Psoas muscle (tissue), 8 donors: ENCODE data around the gene XRCC5. TPM values are rescaled to one million over a fixed set of nuclear protein-coding genes. Genes with fewer than 3 reads are reported as not detected.

Experiments used
- ATAC-seq, 4 donors: fragments of 200-7000 bp; cut with Tn5 transposase; one replicate each; pipeline ENCODE4 v1.9.1; 2020; ENCODE audit warnings: moderate library complexity in 3 of 4, mild to moderate bottlenecking in 2 of 4
- DNase-seq, 2 donors: peaks; one replicate each; pipeline ENCODE4 v3.0.0-alpha.2; 2020
- H3K27ac ChIP-seq: fragments of 200-600 bp; one replicate; pipeline ENCODE4 v1.8.0; 2022
- H3K27me3 ChIP-seq, 3 donors: fragments of 200-600 bp in 1 of 3; one replicate each; pipeline versions ENCODE4 v1.6.1 to v1.8.0; 2013 to 2022; ENCODE audit warnings: low read length in 2 of 3, mild to moderate bottlenecking in 2 of 3, moderate library complexity in 1 of 3; ENCODE audit not compliant: insufficient read depth in 3 of 3
- H3K36me3 ChIP-seq, 2 donors: fragments of 200-600 bp in 1 of 2; one replicate each; pipeline versions ENCODE4 v1.6.1 to v1.8.0; 2013 to 2022; ENCODE audit warnings: low read depth in 1 of 2, mild to moderate bottlenecking in 1 of 2, moderate library complexity in 1 of 2; ENCODE audit not compliant: insufficient read depth in 1 of 2
- H3K4me1 ChIP-seq: fragments of 200-600 bp; one replicate; pipeline ENCODE4 v1.8.0; 2022
- H3K4me3 ChIP-seq: fragments of 200-600 bp; one replicate; pipeline ENCODE4 v1.8.0; 2022; ENCODE audit warnings: mild to moderate bottlenecking
- H3K9me3 ChIP-seq: fragments of 200-600 bp; one replicate; pipeline ENCODE4 v1.8.0; 2022
- CTCF ChIP-seq: fragments of 200-600 bp; IDR thresholded peaks from one replicate; pipeline ENCODE4 v1.8.0; 2022; ENCODE audit warnings: antibody characterized with exemption
- WGBS, 3 donors: extraction: QIAGEN DNeasy Blood & Tissue Kit; methylation state at CpG; one replicate each; pipeline versions ENCODE4 v1.1.6 to v1.1.7; 2013; 5-methylcytosine and 5-hydroxymethylcytosine counted together
- intact Hi-C, 2 donors: fragments of 100-400 bp; cut with DNase I; formaldehyde crosslinking; loops; one replicate each; pipeline versions ENCODE4 v1.11.0 to v1.14.2; 2022
- polyA plus RNA-seq, 3 donors: library from polyadenylated mRNA; stranded (reverse); fragments of 200-250 nt; gene quantifications; one replicate each; pipeline ENCODE4 v1.2.3, GENCODE V29; 2013
- total RNA-seq, 4 donors: library from RNA; stranded (reverse); fragmentation: NEBNext Ultra II Directional in 2 of 4; extraction: Animal tissue kit (Norgen Biotek cat#: 25700) in 2 of 4; gene quantifications; one replicate each; pipeline versions ENCODE4 v1.2.1 to v1.2.4, GENCODE V29; 2021 to 2023
- donor health status: healthy with polysubstance abuse.
- donor health status: DM: no; HTN: no; CAD: no; lungs with moderate emphysema.
- donor health status: Bipolar disorder and iron deficiency.
- donor health status: healthy.
- donor health status: DM: yes; HTN: yes; CAD: no.
- donor health status: DM: no; HTN: no; CAD: no.
- donor health status: DM: no; HTN: no; CAD: no.
- donor health status: DM: yes; HTN: yes; CAD: no.

The XRCC5 gene
- total and polyA plus RNA-seq, 7 donors, result 75.3 to 173 (median 140) TPM

DNA sequence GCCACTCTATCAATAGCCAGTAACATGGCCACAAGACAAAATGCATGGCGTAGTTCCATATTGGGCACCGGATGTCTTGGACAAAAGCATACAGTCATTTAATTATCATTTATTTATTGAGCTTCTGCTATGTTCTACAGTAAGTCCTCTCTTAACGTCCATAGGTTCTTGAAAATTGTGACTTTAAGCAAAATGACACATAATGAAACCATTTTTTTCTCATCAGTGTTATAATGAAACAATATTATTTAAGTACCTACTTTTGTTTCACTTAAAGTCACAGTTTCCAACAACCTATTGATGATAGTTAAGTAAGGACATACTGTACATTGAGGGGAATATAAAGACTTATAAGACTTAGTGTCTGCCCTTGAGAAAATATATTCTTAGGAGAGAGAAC is 84.9 kb downstream of the XRCC5 start:
- DNase-seq, result no peak
- Histone ChIP-seq H3K4me1 (peaks cover 4% of the 10 kb centered on the region), H3K4me3 (no peak overlapping the region), H3K27ac (no peak overlapping the region), H3K27me3 (no peaks in the 10 kb centered on the region), H3K36me3 (peaks cover 21 to 90% of the 10 kb centered on the region in 2 donors), H3K9me3 (no peaks in the 10 kb centered on the region)
- TF ChIP-seq CTCF, result no peak
- ATAC-seq, result no peak
- WGBS, 3 donors, result 89 to 96% (median 95%) methylated on average over 3 of the region's 3 CpGs
- intact Hi-C loops, result no loop called here

DNA sequence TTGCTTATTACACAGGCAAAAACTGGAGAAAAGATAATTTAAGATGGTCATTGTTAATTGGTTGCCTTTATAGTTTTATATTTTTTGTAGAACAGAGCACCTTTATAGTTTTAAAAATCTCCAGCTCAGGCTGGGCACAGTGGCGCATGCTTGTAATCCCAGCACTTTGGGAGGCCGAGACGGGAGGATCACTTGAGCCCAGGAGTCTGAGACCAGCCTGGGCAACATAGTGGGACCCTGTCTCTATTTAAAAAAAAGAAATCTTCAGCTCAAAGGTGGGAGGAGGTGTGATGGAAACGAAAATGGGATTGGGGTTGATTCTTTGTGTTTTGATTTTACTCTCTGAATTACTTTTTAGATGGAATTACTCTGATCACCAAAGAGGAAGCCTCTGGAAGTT is 85.4 kb downstream of the XRCC5 start:
- Histone ChIP-seq H3K9me3 (no peaks in the 10 kb centered on the region), H3K4me1 (no peaks in the 10 kb centered on the region), H3K27ac (no peak overlapping the region), H3K27me3 (no peaks in the 10 kb centered on the region), H3K36me3 (peaks cover 21 to 94% of the 10 kb centered on the region in 2 donors), H3K4me3 (no peak overlapping the region)
- DNase-seq (no peak), ATAC-seq (no peak)
- intact Hi-C loops, result no loop called here
- no peak for TF ChIP-seq CTCF
- 70 to 94% (median 82%) methylated on average over 4 of the region's 4 CpGs for WGBS, 3 donors

DNA sequence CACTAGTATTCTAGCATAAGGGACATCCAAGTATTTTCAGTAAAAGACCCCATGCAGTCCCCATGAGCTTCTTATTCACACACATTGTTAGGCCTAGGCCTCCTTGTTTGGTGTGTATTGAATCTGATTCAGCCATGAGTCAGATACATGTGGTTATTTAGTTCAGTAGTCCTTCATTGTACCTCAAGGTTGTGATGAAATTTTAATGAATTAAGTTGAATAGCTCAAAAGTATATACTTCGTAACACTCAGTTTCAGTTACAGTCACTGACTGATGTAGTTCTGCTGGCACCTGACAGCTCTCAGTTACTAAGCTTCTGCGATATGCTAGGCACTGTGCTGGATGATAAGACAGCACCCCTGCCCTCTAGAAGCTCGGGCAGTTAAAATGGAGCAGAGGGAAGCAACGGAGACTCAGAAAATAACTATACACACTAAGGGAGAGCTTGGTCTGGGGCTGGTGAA is 86.4 kb downstream of the XRCC5 start:
- TF ChIP-seq CTCF, result no peak
- 95 to 97% (median 97%) methylated on average over 4 of the region's 4 CpGs for WGBS, 3 donors
- Histone ChIP-seq H3K27ac (no peak overlapping the region), H3K36me3 (peaks cover 21 to 97% of the 10 kb centered on the region in 2 donors), H3K4me3 (no peak overlapping the region), H3K4me1 (no peaks in the 10 kb centered on the region), H3K27me3 (no peaks in the 10 kb centered on the region), H3K9me3 (no peaks in the 10 kb centered on the region)
- ATAC-seq (no peak), DNase-seq (no peak)
- intact Hi-C loops, result no loop called here

DNA sequence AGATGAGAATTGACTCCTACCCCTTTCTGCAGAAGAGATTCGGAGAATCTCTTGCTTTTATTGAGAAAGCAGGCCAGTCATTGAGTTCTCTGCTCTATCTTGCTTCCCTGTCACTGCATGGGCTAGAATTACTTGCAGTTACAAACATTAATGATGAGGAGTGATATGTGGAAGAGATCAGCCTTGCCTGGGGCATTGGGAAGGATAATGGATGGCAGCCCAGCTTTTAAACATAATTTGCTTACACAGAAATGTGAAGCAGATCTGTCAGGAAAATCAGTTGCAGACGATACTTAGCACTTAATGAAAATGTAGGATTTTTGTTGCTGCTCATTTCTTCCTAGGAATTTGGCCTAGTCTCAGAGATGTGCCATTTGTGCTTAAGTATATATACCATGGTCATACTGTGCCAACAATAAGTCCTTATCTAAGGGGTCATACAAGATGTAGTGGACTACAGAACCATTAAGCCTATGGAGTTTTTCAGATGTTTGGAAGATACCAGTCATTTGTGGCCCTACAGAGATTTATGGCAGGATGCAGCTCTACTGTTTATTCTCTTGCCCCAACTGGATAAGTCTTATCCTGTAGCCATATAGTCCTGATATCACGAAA is 92.7 kb downstream of the XRCC5 start:
- intact Hi-C loops, result no loop called here
- H3K4me3 ChIP-seq, result no peak overlapping the region
- no peaks in the 10 kb centered on the region for H3K27me3 ChIP-seq
- no peak for ATAC-seq
- WGBS, 3 donors, result 77 to 99% (median 82%) methylated on average over 3 of the region's 3 CpGs
- no peak for DNase-seq
- H3K4me1 ChIP-seq, result no peaks in the 10 kb centered on the region
- no peak for TF ChIP-seq CTCF
- H3K27ac ChIP-seq, result no peak overlapping the region
- peaks cover 20 to 96% of the 10 kb centered on the region in 2 donors for H3K36me3 ChIP-seq
- H3K9me3 ChIP-seq, result no peaks in the 10 kb centered on the region
